HuH-7 (cell line): ENCODE results near the gene NDFIP1.
"Not testable (repeated sequence)": the region's sequence is repeated elsewhere in the genome, so short reads cannot be mapped to it uniquely, and the experiment has no call there.

Experiments
- DNase-seq: peaks from one replicate; pipeline ENCODE4 v3.0.0; 2011; ENCODE audit warnings: low spot score

NDFIP1 gene

DNA sequence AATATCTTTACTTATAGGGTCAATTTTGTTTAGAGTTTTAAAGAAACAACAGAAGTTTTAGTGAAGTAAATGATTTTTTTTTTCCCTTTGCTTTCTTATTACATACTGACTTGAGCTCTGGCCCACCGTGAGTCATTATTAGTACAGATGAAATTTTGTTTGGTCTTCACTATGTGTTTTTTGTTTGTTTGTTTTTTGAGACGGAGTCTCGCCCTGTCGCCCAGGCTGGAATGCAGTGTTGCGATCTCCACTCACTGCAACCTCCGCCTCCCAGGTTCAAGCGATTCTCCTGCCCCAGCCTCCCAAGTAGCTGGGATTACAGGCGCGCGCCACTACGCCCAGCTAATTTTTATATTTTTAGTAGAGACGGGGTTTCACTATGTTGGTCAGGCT lies 45.9 kb downstream of the NDFIP1 start:
- not testable (repeated sequence) for DNase-seq

DNA sequence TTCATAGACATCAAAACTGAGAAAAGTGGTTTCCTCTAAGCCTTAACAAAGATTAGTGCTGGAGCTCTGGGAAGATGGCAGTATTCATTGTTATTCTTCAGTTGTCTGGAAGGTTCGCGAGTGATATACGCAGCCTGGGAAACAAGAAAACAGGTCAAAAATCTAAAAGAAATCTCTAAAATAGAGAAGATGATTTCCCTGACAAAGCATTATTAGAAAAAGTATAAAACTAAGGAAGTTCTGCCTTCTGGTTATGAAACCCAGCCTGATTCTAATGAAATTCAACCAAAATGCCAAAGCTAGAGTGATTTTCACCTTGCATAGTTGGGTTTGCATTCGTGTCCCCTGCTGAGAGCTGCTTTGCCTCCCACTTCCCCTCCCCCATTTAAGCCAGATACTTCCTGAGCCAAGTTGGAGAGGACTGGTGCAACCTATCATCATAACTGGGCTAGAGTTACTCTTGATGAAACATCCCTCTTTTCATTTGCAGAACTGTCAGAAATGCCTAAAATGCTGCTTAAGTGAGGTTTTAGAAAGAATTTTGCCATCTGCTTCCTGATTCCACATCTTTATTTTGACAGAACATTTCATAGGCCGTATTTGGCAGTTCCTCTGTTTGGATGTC lies 48.4 kb downstream of the NDFIP1 start:
- DNase-seq: no peak

GRCh38 chr5:142159354-142159753 lies 50.8 kb downstream of the NDFIP1 start:
- DNase-seq: no peak

DNA sequence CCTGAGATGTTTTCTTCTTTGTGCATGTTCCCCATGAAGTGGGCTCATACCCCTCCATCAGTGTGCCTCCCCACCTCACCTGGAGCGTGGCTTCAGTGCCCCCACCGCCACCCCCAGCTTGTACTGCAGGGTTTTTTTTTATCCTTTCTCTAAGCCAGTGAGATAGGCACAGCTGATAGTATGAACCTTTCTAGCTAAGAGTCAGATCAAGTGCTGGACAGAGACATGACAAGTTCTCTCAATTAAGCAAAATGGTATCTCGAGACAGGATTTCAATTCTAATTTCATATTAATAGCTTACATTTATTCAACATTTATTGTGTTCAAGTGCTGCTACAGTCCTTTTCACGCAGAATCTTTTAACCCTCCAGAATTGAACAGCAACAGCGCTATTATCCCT lies 55.7 kb downstream of the NDFIP1 start:
- DNase-seq: no peak

- no peak for DNase-seq
These were observed 58.2 kb downstream of the NDFIP1 start for GRCh38 chr5:142166754-142167153.

DNA sequence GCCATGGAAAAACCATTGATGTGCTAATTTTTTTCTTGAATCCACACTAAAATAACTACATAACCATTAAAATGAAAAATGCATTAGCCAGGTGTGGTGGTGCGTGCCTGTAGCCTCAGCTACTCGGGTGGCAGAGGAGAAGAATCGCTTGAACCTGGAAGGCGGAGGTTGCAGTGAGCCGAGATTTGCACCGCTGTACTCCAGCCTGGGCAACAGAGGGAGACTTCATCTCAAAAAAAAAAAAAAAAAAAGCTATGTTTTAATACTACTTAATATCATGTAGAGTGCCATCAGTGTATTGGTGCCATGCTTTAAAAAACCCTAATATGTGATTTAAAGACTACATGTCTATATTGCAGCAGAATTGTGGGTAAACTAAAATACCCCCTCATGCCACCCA lies 58.9 kb downstream of the NDFIP1 start:
- DNase-seq: no peak

DNA sequence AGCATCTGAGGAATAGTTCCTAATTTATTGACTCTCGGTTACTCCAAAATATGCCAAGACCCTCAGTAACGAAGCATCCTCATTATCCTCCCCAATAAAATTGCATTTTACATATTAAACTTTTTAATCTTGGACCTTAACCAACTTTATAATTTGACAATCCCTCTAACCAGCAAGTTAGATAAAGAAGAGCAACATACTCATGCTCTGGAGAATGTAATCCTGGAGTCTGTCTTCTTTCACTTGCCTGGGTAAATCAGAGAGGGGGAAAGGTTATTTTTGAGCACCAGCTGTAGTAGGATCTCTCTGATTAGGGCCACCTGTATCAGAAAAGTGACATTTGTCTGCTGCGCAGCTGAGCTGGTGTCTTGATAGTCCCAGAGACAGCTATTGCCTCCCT lies 59.8 kb downstream of the NDFIP1 start:
- no peak for DNase-seq

DNA sequence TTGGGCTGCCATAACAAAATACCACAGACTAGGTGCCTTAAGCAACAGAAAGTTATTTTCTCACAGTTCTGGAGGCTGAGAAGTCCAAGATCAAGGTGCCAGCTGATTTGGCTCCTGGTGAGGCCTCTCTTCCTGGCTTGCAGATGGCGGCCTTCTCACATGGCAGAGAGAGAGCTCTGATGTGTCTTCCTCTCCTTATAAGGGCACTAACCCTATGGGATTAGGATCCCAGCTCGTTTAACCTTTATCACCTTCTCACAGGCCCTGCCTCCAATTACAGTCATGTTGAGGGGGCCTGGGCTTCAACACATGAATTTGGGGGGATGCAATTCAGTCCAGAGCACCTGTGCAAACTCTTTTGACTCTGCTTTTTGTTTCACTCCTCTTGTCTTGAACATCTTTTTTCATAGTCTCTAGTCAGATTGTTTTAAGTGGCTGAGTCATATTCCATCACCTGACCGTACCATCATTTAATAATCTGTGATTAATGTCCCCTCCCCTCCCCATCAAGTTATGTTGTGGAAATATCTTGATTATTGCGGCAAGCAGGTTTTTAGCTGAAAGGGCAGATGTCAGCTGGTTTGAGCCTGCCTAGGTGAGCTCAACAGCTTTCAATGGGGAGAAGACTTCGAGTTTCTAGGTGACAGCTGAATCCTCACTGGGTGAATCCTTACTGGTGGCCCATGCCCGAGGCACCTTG lies 61.8 kb downstream of the NDFIP1 start:
- DNase-seq: no peak

- no peak for DNase-seq
These were observed 62.7 kb downstream of the NDFIP1 start for GRCh38 chr5:142171270-142171669.

DNA sequence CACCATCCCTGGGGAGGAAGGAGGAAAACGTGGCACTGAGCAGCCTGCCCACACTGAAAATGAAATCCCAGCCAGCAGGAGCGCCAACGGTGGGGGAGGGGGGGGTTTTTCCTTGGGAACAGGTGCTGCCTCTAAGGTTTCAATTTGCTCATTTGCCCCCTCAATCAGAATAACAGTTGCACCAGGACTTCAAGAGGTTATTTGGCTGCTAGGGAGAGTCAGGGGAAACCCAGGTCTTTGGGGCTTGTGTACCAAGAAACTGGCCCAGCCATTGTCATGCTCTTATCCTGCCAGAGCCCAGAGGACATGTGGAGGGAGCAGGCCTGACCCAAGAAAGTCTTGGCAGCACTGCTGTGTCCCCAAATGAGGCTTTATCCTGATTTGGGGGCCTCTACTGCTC lies 66.5 kb downstream of the NDFIP1 start:
- DNase-seq: no peak

- no peak for DNase-seq
These were observed 67.0 kb downstream of the NDFIP1 start for GRCh38 chr5:142175461-142176142.

DNA sequence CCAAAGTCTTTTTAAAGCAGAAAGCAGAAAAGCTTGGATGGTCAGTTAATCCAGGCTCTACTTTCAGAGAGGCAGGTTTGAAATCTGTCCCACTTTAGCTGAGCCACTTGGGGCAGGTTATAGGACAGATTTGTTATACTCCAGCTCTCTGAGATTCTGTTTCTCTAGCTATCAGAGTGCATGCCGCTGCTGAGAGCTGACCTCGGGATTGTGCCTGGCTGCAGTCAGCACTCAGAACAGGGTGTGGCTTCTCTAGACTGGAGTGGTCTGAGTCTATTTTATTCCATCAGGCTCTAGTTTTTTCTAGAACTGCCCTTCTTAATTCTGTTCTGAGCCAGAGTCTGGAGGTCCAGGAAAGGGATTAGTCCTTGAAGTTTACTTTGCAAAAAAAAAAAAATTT lies 67.7 kb downstream of the NDFIP1 start:
- no peak for DNase-seq

DNA sequence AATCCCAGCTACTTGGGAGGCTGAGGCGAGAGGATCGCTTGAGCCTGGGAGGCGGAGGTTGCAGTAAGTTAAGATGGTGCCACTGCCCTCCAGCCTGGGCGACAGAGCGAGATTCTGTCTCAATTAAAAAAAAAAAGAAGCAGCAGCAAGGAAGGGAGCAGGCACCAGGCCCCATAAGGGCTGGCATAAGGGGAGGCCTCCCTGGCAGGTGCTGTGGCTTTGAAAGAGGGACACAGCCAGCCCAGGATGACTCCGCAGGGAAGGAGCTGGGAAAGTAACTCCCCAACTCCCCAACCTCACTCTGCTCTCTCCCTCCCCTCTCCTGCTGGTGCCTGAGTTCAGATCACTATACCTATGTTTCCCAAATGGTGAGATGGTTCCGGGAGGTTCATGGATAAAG lies 70.1 kb downstream of the NDFIP1 start:
- no peak for DNase-seq

DNA sequence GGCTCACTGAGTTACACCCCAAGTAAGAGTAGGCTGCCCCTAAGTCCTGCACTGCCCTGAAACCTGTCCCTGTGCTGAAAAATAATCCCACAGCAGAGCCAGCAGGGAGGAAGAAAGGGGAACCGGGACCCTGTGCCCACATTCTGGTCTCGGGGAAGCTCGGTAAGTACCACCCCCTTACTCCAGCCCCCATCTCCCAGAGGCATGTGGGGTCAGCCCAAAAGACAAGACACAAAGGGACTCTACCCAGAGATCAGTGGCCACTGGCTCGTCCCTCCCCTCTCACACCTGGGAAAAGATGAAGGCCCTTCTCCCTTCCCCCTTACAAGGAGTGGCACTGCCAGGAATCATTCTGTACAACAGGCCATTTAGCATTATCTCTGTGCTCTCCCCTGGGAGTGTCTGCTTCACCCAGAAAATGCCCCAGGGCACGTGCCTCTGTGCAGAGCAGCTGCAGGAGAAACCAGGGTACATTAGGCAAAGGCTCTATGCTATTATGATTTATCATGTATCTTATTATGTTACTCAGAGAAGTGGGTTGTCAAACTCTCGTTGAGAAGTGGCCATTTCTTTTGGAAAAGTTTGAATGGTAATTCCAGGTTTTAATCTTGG lies 71.3 kb downstream of the NDFIP1 start:
- DNase-seq: no peak

- DNase-seq: no peak
These were observed 72.5 kb downstream of the NDFIP1 start for GRCh38 chr5:142181096-142181495.

GRCh38 chr5:142181547-142182163 lies 73.1 kb downstream of the NDFIP1 start:
- no peak for DNase-seq

GRCh38 chr5:142182840-142183239 lies 74.3 kb downstream of the NDFIP1 start:
- no peak for DNase-seq

DNA sequence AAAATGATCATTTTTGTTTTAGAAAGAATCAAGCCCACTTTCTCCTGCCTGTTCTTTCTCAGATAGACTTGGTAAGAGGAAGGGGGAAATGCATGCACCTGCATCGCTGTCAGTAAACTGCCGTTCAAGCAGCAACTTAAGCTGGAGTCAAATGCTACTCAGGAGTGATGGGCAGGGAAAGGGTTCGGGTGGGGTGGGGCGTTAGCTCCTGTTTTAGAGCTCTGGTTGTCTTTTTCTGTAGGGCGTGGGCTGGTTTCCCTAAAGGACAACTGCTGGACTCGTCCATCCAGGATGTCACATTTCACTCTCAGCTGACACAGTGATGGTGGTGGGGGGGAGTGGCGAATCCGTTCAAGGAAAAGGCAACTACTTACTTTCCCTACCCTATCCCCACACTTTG lies 75.0 kb downstream of the NDFIP1 start:
- DNase-seq: no peak

DNA sequence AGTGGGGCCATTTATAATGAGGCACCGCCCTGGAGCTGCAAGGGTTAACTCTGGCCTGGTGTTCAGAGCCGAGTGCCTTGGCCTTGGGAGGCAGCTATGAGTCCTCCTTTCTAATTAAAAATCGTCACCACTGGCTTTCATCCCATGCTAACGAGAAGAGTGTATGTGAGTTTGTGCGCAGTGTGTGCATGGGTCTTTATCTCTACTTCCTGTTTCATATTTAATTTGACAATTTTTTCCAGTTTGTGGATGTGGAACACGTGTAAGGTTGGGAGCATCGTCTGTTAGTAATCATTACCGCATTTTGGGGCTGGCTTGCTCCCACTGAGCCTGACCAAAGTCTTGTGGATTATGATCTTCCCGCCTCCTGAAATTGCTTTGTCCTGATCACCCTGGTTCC lies 76.4 kb downstream of the NDFIP1 start:
- DNase-seq: no peak

DNA sequence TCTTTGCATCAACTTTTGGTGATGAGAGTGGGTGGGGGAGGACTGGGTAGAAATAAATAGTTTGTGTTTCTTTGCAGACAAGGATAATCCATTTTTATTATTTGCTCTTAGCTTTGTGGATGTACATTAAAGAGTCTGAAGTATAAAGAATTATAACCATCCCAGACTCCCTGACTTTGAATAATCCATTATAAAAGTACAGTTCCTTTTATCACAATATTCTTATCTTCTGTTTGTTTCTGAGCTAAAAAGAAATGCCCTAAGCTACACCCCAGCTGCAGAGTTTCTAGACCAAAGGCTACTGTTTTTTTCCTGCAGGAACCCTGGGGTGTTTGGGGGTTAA lies 77.9 kb downstream of the NDFIP1 start:
- no peak for DNase-seq

- DNase-seq: no peak
These were observed 78.4 kb downstream of the NDFIP1 start for GRCh38 chr5:142186857-142187594.

GRCh38 chr5:142188691-142189090 lies 80.1 kb downstream of the NDFIP1 start:
- DNase-seq: not testable (repeated sequence)
